Upper lobe of left lung (tissue), 6 donors: Measurements from ENCODE around the gene BPIFB4. TPM values are rescaled to one million over a fixed set of nuclear protein-coding genes. Genes with fewer than 3 reads are reported as not detected.

Experiments used
- ATAC-seq, 2 donors: fragments of 200-7000 bp; cut with Tn5 transposase; one replicate each; pipeline ENCODE4 v1.9.1; 2022; ENCODE audit warnings: mild to moderate bottlenecking in 2 of 2, moderate library complexity in 2 of 2; ENCODE audit not compliant: low FRiP score in 2 of 2
- DNase-seq, 2 donors: peaks; one replicate each; pipeline ENCODE4 v3.0.0-alpha.2; 2019 to 2020
- H3K27ac ChIP-seq, 4 donors: fragments of 200-600 bp; sonication (generic); one replicate each; pipeline ENCODE4 v1.5.1; 2016 to 2019
- H3K27me3 ChIP-seq, 4 donors: fragments of 200-600 bp; sonication (generic); one replicate each; pipeline ENCODE4 v1.5.1; 2017 to 2019
- H3K36me3 ChIP-seq, 4 donors: fragments of 200-600 bp; sonication (generic); one replicate each; pipeline ENCODE4 v1.5.1; 2016 to 2019
- H3K4me1 ChIP-seq, 4 donors: fragments of 200-600 bp; sonication (generic); one replicate each; pipeline ENCODE4 v1.5.1; 2018 to 2019
- H3K4me3 ChIP-seq, 4 donors: fragments of 200-600 bp; sonication (generic); one replicate each; pipeline ENCODE4 v1.5.1; 2017 to 2019; ENCODE audit warnings: mild to moderate bottlenecking in 2 of 4, moderate library complexity in 1 of 4
- H3K9me3 ChIP-seq, 4 donors: fragments of 200-600 bp; sonication (generic); one replicate each; pipeline ENCODE4 v1.5.1; 2018 to 2019
- EP300 ChIP-seq, 4 donors: sonication (generic); formaldehyde crosslinking; IDR thresholded peaks; one replicate each; pipeline ENCODE4 v1.5.1; 2017; ENCODE audit warnings: antibody characterized with exemption in 4 of 4, control low read depth in 2 of 4
- POLR2A ChIP-seq, 4 donors: fragments of 450-650 bp; IDR thresholded peaks; one replicate each; pipeline ENCODE4 v1.5.1; 2016 to 2017; ENCODE audit warnings: antibody characterized with exemption in 4 of 4, mild to moderate bottlenecking in 2 of 4
- POLR2AphosphoS5 ChIP-seq, 2 donors: sonication (generic); formaldehyde crosslinking; IDR thresholded peaks; one replicate each; pipeline ENCODE4 v1.5.1; 2017; ENCODE audit warnings: antibody characterized with exemption in 2 of 2
- WGBS, 2 donors: methylation state at CpG; one replicate each; pipeline ENCODE4 v1.1.5; 2017 to 2018; 5-methylcytosine and 5-hydroxymethylcytosine counted together
- total RNA-seq, 6 donors: library from RNA; depleted of rRNA in 4 of 6; stranded (reverse); fragments of >200 nt in 4 of 6; gene quantifications; one replicate each; pipeline versions ENCODE4 v1.1.0 to v1.2.1, GENCODE V29; 2016 to 2021
- TF ChIP-seq, protein P1 (sequence below), 6 experiments: fragments of 450-650 bp in 4 of 6; fragments of 200-600 bp in 2 of 6; sonication (generic) in 2 of 6; IDR thresholded peaks; one replicate each; pipeline ENCODE4 v1.5.1; 2016 to 2019; ENCODE audit warnings: antibody characterized with exemption in 6 of 6
- donor health status: DM: no; HTN: no; CAD: no; lungs with moderate emphysema.
- donor health status: DM: no; HTN: yes; CAD: no; lungs with severe emphysema.

The BPIFB4 gene
- total RNA-seq, 6 donors from 2014 or later, result not detected

DNA sequence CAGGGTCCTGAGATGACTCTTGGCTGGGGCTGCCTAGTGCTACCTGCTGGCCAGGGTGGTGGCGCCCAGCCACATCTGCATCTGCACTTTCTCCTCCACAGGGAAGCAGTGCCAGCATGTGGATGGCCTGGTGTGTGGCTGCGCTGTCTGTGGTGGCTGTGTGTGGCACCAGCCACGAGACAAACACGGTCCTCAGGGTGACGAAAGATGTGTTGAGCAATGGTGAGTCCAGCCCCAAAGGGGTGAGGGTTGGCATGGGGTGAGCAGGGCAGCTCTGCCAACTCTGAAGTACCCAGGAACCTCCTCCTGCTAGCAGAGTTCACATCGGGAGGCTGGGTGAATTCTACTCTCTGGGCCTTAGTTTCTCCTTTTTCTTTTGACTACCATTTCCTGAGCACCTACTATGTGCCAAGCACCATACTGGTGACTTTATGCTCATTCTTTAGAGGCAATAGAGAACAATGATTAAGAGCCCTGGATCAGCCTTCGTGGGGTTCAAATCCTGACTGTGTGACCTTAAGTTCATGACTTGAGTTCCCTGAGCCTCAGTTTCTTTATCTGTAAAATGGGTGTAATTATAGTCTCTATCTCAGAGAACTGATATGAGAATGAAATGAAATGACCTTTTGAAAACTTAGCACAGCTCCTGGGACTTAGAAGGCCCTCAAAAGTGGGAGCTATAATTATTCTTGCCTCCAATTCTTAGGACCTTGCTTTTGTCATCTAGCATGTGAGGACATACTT is 2.1 kb downstream of the BPIFB4 start:
- Histone ChIP-seq H3K27me3 (no peaks in the 10 kb centered on the region), H3K4me1 (no peaks in the 10 kb centered on the region), H3K36me3 (no peaks in the 10 kb centered on the region), H3K4me3 (no peak overlapping the region), H3K9me3 (no peaks in the 10 kb centered on the region), H3K27ac (no peak overlapping the region)
- DNase-seq (peak in 1 of 2 donors; percentile 53), ATAC-seq (no peak)
- 55 to 63% methylated on average over 5 to 7 of the region's 7 CpGs for WGBS, 2 donors
- TF ChIP-seq, protein P1, sequence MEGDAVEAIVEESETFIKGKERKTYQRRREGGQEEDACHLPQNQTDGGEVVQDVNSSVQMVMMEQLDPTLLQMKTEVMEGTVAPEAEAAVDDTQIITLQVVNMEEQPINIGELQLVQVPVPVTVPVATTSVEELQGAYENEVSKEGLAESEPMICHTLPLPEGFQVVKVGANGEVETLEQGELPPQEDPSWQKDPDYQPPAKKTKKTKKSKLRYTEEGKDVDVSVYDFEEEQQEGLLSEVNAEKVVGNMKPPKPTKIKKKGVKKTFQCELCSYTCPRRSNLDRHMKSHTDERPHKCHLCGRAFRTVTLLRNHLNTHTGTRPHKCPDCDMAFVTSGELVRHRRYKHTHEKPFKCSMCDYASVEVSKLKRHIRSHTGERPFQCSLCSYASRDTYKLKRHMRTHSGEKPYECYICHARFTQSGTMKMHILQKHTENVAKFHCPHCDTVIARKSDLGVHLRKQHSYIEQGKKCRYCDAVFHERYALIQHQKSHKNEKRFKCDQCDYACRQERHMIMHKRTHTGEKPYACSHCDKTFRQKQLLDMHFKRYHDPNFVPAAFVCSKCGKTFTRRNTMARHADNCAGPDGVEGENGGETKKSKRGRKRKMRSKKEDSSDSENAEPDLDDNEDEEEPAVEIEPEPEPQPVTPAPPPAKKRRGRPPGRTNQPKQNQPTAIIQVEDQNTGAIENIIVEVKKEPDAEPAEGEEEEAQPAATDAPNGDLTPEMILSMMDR (IDR thresholded peaks at IDR 0.05), result no peak
- TF ChIP-seq POLR2AphosphoS5 (IDR thresholded peaks at IDR 0.05) (no peak), EP300 (IDR thresholded peaks at IDR 0.05) (no peak), POLR2A (IDR thresholded peaks at IDR 0.05) (no peak)

DNA sequence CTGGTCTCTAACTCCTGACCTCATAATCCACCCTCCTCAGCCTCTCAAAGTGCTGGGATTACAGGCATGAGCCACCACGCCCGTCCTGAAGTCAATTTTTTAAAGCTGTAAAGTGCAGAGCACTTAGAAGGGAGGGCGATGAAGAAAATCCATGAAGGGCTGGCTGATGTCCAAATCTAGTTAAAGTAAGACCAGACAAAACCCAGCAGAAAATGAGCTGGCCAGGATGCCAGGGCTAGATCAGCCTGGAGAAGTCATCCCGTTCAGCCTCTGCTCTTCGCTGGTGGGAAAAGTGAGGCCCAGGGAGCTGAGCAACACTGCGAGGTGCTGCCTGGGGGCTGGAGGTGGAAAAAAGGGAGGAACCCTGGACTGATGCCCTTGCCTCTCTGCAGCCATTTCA is 3.1 kb downstream of the BPIFB4 start:
- Histone ChIP-seq H3K27ac (no peak overlapping the region), H3K9me3 (no peaks in the 10 kb centered on the region), H3K4me1 (no peaks in the 10 kb centered on the region), H3K36me3 (no peaks in the 10 kb centered on the region), H3K27me3 (no peaks in the 10 kb centered on the region), H3K4me3 (no peak overlapping the region)
- TF ChIP-seq EP300 (IDR thresholded peaks at IDR 0.05) (no peak), POLR2A (IDR thresholded peaks at IDR 0.05) (no peak), POLR2AphosphoS5 (IDR thresholded peaks at IDR 0.05) (no peak)
- TF ChIP-seq, protein P1 (IDR thresholded peaks at IDR 0.05), result no peak
- DNase-seq (no peak), ATAC-seq (no peak)
- WGBS, 2 donors, result 65 to 67% methylated on average over 6 of the region's 6 CpGs

- WGBS, 2 donors, result 90 to 93% methylated on average over 11 to 18 of the region's 20 CpGs
- Histone ChIP-seq H3K27me3 (no peaks in the 10 kb centered on the region), H3K4me3 (no peak overlapping the region), H3K9me3 (no peaks in the 10 kb centered on the region), H3K36me3 (no peaks in the 10 kb centered on the region), H3K27ac (no peak overlapping the region), H3K4me1 (no peaks in the 10 kb centered on the region)
- no peak for DNase-seq
- ATAC-seq, result no peak
- TF ChIP-seq, protein P1 (IDR thresholded peaks at IDR 0.05), result no peak
- TF ChIP-seq EP300 (IDR thresholded peaks at IDR 0.05), result no peak
- TF ChIP-seq POLR2A (IDR thresholded peaks at IDR 0.05), result no peak
- no peak for TF ChIP-seq POLR2AphosphoS5 (IDR thresholded peaks at IDR 0.05)
Measured at GRCh38 chr20:33083544-33084340, 4.3 kb downstream of the BPIFB4 start.

DNA sequence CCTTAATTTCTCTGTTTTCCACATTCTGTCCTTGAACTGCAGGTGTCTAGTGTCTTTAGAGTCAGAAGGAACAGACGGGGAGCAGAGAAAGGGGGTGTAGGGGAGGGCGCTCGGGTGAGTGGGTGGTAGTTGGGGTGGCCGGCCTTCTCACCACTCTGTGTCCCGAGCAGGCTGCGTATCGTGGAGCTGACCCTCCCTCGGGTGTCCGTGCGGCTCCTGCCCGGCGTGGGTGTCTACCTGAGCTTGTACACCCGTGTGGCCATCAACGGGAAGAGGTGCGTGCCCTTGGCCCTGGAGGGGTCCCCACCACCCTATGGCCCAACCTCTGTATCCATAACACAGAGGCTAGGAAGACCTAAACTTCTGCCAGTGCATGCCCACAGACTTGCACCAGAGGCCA is 5.3 kb downstream of the BPIFB4 start:
- DNase-seq (no peak), ATAC-seq (no peak)
- H3K27ac ChIP-seq, result no peak overlapping the region
- no peaks in the 10 kb centered on the region for H3K27me3 ChIP-seq
- H3K4me3 ChIP-seq, result no peak overlapping the region
- 88 to 93% methylated on average over 7 to 15 of the region's 15 CpGs for WGBS, 2 donors
- H3K4me1 ChIP-seq, result no peaks in the 10 kb centered on the region
- no peaks in the 10 kb centered on the region for H3K36me3 ChIP-seq
- no peaks in the 10 kb centered on the region for H3K9me3 ChIP-seq
- no peak for TF ChIP-seq POLR2A (IDR thresholded peaks at IDR 0.05)
- TF ChIP-seq EP300 (IDR thresholded peaks at IDR 0.05), result no peak
- no peak for TF ChIP-seq POLR2AphosphoS5 (IDR thresholded peaks at IDR 0.05)
- TF ChIP-seq, protein P1 (IDR thresholded peaks at IDR 0.05), result no peak
